ENCODE results near the gene CDV3. TPM values are rescaled to one million over a fixed set of nuclear protein-coding genes. Genes with fewer than 3 reads are reported as not detected.

The CDV3 gene
- total RNA-seq, 1 experiment from 2014 or later = 173 TPM

- H3K4me1 ChIP-seq (ENCODE audit: insufficient read depth, low read length) = no peaks in the 10 kb centered on the region
- no peak overlapping the region for H4K91ac ChIP-seq (ENCODE audit: insufficient read length, low read depth, low read length)
- H3K36me3 Mint-ChIP-seq (ENCODE audit: insufficient read depth in 1 of 3, low read depth in 3 of 3) = peaks cover 19 to 62% (median 59%) of the 10 kb centered on the region in 3 experiments; a peak in 6 of 7 replicates
- H4K20me1 ChIP-seq (ENCODE audit: control insufficient read depth, insufficient read depth, insufficient read length) = no peaks in the 10 kb centered on the region
- H4K5ac ChIP-seq (ENCODE audit: insufficient read length, low read depth, low read length) = no peak overlapping the region
- H2AK5ac ChIP-seq (ENCODE audit: insufficient read length, low read length) = no peak overlapping the region
- no peak for TF ChIP-seq CTCF (conservative IDR thresholded peaks at IDR 0.05)
- H3K79me1 ChIP-seq (ENCODE audit: insufficient read depth, low read depth, low read length, poor library complexity, severe bottlenecking) = no peaks in the 10 kb centered on the region
- H2BK12ac ChIP-seq (ENCODE audit: insufficient read length, low read depth, low read length) = no peak overlapping the region
- no CpG with 5 or more reads among the region's 2 CpGs for WGBS (ENCODE audit: extremely low coverage, insufficient read length, low lambda C conversion rate)
- no peaks in the 10 kb centered on the region for H3K23me2 ChIP-seq (ENCODE audit: insufficient read length, low read depth, low read length, poor library complexity, severe bottlenecking)
- no peaks in the 10 kb centered on the region for H3K9me3 ChIP-seq (ENCODE audit: control insufficient read depth, low read depth, low read length)
- H3K27me3 Mint-ChIP-seq (ENCODE audit: low read depth) = no peaks in the 10 kb centered on the region
- H2BK120ac ChIP-seq (ENCODE audit: low read depth, low read length, poor library complexity, severe bottlenecking) = no peak overlapping the region
- no peak overlapping the region for H2BK5ac ChIP-seq (ENCODE audit: insufficient read length, low read length)
- no peak overlapping the region for H3K27ac ChIP-seq (ENCODE audit: insufficient read length, low read depth, low read length)
- DNase-seq = no peak
- H2BK15ac ChIP-seq (ENCODE audit: low read depth, low read length) = no peak overlapping the region
- no peaks in the 10 kb centered on the region for H3K9me3 Mint-ChIP-seq
- no peak overlapping the region for H3K14ac ChIP-seq (ENCODE audit: insufficient read depth, low read length)
- H3K4me1 Mint-ChIP-seq = no peaks in the 10 kb centered on the region
- no peak overlapping the region for H3K18ac ChIP-seq (ENCODE audit: insufficient read length, low read depth, low read length)
- no peak overlapping the region for H3K4ac ChIP-seq (ENCODE audit: low read depth, low read length)
- no peak overlapping the region for H3T11ph ChIP-seq (ENCODE audit: low read length)
- no peaks in the 10 kb centered on the region for H3K27me3 ChIP-seq (ENCODE audit: insufficient read depth, low read length)
- H3K56ac ChIP-seq (ENCODE audit: insufficient read length, low read depth, low read length) = no peak overlapping the region
- H3K79me2 ChIP-seq (ENCODE audit: insufficient read depth, low read length) = no peaks in the 10 kb centered on the region
- no peak overlapping the region for H2AFZ ChIP-seq (ENCODE audit: low read length)
- H2BK20ac ChIP-seq (ENCODE audit: low read depth, low read length, poor library complexity, severe bottlenecking) = no peak overlapping the region
- no peak overlapping the region for H3K9ac ChIP-seq (ENCODE audit: extremely low read depth, insufficient read length, low read length)
- H4K8ac ChIP-seq (replicated peaks; ENCODE audit: insufficient read length, low read depth, low read length) = no peak overlapping the region
- H3K27ac Mint-ChIP-seq = no peak overlapping the region; a peak in 1 of 7 replicates
- no peak overlapping the region for H3K4me2 ChIP-seq (ENCODE audit: insufficient read depth, insufficient read length, low read length)
- no peak overlapping the region for H3K23ac ChIP-seq (ENCODE audit: insufficient read length, low read depth, low read length)
- H3K4me3 Mint-ChIP-seq = no peak overlapping the region
Measured at GRCh38 chr3:133629146-133629545, 55.7 kb downstream of the CDV3 start.

All from H9 (cell line).